Stimulated activated CD4-positive, alpha-beta T cell treated with anti-CD3 and anti-CD28 coated beads, TNF-alpha, amount 100 ng/mL, for 24 hours (primary cell): Measurements from ENCODE around the gene GRM8.

Experiments
- DNase-seq, 3 experiments: peaks; one replicate each; pipeline ENCODE4 v3.0.0-alpha.2; 2020; ENCODE audit warnings: low read depth in 3 of 3

Gene GRM8

GRCh38 chr7:127230192-127230925 lies 22.4 kb downstream of the GRM8 start:
- no peak for DNase-seq

- DNase-seq = no peak
Observed at GRCh38 chr7:127226685-127227374, 25.9 kb downstream of the GRM8 start.

- DNase-seq = no peak
Observed at GRCh38 chr7:127221731-127222130, 31.0 kb downstream of the GRM8 start.

GRCh38 chr7:127214956-127215718 lies 37.6 kb downstream of the GRM8 start:
- no peak for DNase-seq

- DNase-seq = no peak
Observed at GRCh38 chr7:127209886-127210285, 42.9 kb downstream of the GRM8 start.

GRCh38 chr7:127208860-127209259 lies 43.9 kb downstream of the GRM8 start:
- no peak for DNase-seq

GRCh38 chr7:127208351-127208750 lies 44.4 kb downstream of the GRM8 start:
- no peak for DNase-seq

- DNase-seq = no peak
Observed at GRCh38 chr7:127207806-127208205, 44.9 kb downstream of the GRM8 start.

- DNase-seq = no peak
Observed at GRCh38 chr7:127207230-127207629, 45.5 kb downstream of the GRM8 start.

- no peak for DNase-seq
Observed at GRCh38 chr7:127194571-127194970, 58.2 kb downstream of the GRM8 start.

GRCh38 chr7:127189886-127190285 lies 62.9 kb downstream of the GRM8 start:
- DNase-seq = no peak

- no peak for DNase-seq
Observed at GRCh38 chr7:127189074-127189473, 63.7 kb downstream of the GRM8 start.

GRCh38 chr7:127187740-127188139 lies 65.0 kb downstream of the GRM8 start:
- no peak for DNase-seq

- no peak for DNase-seq
Observed at GRCh38 chr7:127186686-127187085, 66.1 kb downstream of the GRM8 start.

GRCh38 chr7:127177156-127177555 lies 75.6 kb downstream of the GRM8 start:
- DNase-seq = no peak

GRCh38 chr7:127162366-127162765 lies 90.4 kb downstream of the GRM8 start:
- no peak for DNase-seq

GRCh38 chr7:127158659-127159058 lies 94.1 kb downstream of the GRM8 start:
- no peak for DNase-seq

GRCh38 chr7:127154958-127155357 lies 97.8 kb downstream of the GRM8 start:
- no peak for DNase-seq

- DNase-seq = no peak
Observed at GRCh38 chr7:127154101-127154500, 98.6 kb downstream of the GRM8 start.

- no peak for DNase-seq
Observed at GRCh38 chr7:127153315-127153714, 99.4 kb downstream of the GRM8 start.

GRCh38 chr7:127152423-127152822 lies 100.3 kb downstream of the GRM8 start:
- no peak for DNase-seq

GRCh38 chr7:127151379-127151778 lies 101.4 kb downstream of the GRM8 start:
- no peak for DNase-seq

GRCh38 chr7:127150543-127150942 lies 102.2 kb downstream of the GRM8 start:
- DNase-seq = no peak
